ENCODE results near the gene S100A2. TPM values are rescaled to one million over a fixed set of nuclear protein-coding genes. Genes with fewer than 3 reads are reported as not detected.

Gene S100A2
- total and polyA plus RNA-seq, 3 donors from 2014 or later: 1.9 to 9.6 (median 1.9) TPM

DNA sequence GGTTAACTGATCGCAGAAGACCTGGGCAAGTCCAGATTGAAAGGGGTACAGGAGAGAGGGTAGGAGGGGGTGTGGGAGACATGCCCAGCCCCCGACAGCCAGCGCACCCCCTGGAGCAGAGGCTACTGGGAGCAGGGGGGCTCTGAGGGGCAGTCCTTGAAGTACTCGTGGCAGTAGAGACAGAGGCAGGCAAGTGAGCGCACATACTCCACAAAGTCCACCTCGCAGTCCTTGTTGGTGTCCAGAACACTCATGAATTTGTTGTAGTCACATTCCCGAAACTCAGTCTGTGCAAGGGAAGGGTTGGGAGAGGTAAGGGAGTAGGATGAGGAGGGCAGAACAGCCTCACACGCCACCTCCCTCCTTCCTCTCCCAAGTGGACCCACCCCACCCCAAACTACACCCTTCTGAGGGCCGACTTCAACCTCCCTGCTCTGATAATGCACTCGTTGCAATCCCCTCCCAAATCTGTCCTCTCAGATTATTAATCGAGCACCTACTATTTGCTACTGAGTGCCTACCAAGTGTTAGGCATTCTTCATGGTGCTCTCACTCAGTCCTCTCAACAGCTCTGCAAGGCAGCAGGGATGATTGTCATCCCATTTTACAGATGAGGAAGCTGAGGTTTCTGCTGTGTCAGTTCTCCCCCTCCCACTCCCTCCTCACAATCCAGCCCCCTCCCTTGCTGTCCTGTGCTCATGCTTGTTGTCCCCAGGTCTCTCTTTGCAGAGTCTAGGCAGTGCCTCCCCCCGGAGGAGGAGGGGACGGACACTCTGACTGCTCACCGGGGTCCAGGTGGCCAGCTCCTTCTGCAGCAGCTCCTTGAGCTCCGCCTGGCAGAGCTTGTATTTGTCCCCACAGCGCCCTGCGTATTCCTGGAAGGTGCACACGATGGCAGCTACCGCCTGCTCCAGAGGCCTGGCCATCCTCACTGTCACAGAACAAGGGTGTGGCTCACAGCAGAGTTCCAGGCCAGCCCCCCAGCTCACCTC, 17.8 kb downstream of the S100A2 start:
- TF ChIP-seq, protein P1, sequence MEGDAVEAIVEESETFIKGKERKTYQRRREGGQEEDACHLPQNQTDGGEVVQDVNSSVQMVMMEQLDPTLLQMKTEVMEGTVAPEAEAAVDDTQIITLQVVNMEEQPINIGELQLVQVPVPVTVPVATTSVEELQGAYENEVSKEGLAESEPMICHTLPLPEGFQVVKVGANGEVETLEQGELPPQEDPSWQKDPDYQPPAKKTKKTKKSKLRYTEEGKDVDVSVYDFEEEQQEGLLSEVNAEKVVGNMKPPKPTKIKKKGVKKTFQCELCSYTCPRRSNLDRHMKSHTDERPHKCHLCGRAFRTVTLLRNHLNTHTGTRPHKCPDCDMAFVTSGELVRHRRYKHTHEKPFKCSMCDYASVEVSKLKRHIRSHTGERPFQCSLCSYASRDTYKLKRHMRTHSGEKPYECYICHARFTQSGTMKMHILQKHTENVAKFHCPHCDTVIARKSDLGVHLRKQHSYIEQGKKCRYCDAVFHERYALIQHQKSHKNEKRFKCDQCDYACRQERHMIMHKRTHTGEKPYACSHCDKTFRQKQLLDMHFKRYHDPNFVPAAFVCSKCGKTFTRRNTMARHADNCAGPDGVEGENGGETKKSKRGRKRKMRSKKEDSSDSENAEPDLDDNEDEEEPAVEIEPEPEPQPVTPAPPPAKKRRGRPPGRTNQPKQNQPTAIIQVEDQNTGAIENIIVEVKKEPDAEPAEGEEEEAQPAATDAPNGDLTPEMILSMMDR (IDR thresholded peaks at IDR 0.05): no peak
- no peak for TF ChIP-seq POLR2A (IDR thresholded peaks at IDR 0.05)
- no peak overlapping the region for H3K27ac ChIP-seq
- intact Hi-C loops (cut with DNase I; ENCODE audit: low total_unique reads): no loop called here
- WGBS, 2 donors: 90 to 91% methylated on average over 17 to 19 of the region's 19 CpGs
- H3K4me3 ChIP-seq: no peak overlapping the region
- H3K36me3 ChIP-seq (ENCODE audit: low read depth, missing control alignments): no peaks in the 10 kb centered on the region
- H3K9me3 ChIP-seq: no peaks in the 10 kb centered on the region
- H3K4me1 ChIP-seq: peaks cover 25% of the 10 kb centered on the region
- no peak for DNase-seq
- H3K27me3 ChIP-seq: no peaks in the 10 kb centered on the region

DNA sequence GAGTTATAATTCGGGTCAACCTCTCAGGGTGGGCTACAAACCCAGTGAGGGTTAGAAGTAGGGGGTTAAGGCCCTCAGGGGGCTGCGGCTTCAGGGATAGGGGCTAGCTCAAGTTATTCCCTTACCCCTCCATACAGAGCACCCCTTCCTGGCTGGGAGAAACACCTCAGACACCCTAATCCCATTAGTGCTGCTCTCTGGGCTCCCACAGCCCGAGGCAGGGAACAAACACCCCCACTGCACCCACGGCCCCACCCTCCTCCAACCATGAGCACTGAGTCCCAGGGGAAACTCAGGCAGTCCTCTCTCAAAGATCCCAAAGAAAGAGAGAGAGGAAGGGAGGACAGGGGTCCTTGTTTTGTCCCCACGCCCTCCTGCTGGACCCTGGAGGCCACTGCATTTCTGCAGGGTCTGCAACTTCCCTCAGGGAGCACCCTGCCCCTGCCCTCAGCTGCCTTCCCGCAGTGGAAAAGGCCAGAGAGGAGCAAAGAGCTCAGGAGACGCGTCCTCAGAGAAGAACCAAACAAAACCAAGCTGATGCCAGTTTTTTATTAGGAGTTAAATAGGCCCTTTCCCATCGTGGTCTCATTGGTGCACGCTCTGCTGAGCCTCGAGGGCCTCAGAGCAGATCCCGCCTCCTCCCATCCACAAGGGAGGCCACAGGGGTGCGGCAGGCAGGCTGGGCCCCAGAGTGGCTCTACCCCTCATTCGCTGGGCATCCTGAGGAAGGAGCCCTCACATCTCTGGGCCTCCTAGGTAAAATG, 18.7 kb downstream of the S100A2 start:
- DNase-seq: no peak
- intact Hi-C loops (cut with DNase I; ENCODE audit: low total_unique reads): no loop called here

DNA sequence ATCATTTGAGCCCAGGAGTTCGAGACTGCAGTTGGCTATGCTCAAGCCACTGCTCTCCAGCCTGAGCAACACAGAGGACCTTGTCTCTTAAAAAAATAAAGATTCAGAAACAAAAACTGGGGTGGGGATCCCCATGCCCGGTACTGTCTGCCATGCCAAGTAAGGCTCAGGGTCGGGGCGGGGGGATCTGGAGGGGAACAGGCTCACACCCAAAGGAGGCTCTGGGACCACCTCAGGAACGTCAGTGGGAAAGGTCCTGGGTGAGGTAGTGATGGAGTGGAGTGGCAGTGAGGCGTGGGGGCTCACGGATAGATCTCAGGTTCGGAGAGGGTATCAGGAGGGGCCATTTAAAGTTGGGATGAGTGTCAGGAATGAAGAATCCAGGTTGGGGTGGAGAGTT, 19.3 kb downstream of the S100A2 start:
- intact Hi-C loops (cut with DNase I; ENCODE audit: low total_unique reads): no loop called here
- Histone ChIP-seq H3K27me3 (no peaks in the 10 kb centered on the region), H3K36me3 (ENCODE audit: low read depth, missing control alignments) (no peaks in the 10 kb centered on the region), H3K4me3 (no peak overlapping the region), H3K4me1 (peaks cover 25% of the 10 kb centered on the region), H3K27ac (peak overlapping the region in 1 of 2 donors; percentile 72), H3K9me3 (no peaks in the 10 kb centered on the region)
- no peak for TF ChIP-seq POLR2A (IDR thresholded peaks at IDR 0.05)
- TF ChIP-seq, protein P1 (IDR thresholded peaks at IDR 0.05): no peak
- 90 to 92% methylated on average over 8 of the region's 8 CpGs for WGBS, 2 donors
- no peak for DNase-seq

More for the DNA sequence above, 18.7 kb downstream of the S100A2 start:
- no peaks in the 10 kb centered on the region for H3K9me3 ChIP-seq
- no peak overlapping the region for H3K4me3 ChIP-seq
- no peak overlapping the region for H3K27ac ChIP-seq
- H3K27me3 ChIP-seq: no peaks in the 10 kb centered on the region
- no peaks in the 10 kb centered on the region for H3K36me3 ChIP-seq (ENCODE audit: low read depth, missing control alignments)
- peaks cover 25% of the 10 kb centered on the region for H3K4me1 ChIP-seq
- WGBS, 2 donors: 77 to 86% methylated on average over 11 to 14 of the region's 14 CpGs
- TF ChIP-seq POLR2A (IDR thresholded peaks at IDR 0.05): no peak
- TF ChIP-seq, protein P1 (IDR thresholded peaks at IDR 0.05): no peak

DNA sequence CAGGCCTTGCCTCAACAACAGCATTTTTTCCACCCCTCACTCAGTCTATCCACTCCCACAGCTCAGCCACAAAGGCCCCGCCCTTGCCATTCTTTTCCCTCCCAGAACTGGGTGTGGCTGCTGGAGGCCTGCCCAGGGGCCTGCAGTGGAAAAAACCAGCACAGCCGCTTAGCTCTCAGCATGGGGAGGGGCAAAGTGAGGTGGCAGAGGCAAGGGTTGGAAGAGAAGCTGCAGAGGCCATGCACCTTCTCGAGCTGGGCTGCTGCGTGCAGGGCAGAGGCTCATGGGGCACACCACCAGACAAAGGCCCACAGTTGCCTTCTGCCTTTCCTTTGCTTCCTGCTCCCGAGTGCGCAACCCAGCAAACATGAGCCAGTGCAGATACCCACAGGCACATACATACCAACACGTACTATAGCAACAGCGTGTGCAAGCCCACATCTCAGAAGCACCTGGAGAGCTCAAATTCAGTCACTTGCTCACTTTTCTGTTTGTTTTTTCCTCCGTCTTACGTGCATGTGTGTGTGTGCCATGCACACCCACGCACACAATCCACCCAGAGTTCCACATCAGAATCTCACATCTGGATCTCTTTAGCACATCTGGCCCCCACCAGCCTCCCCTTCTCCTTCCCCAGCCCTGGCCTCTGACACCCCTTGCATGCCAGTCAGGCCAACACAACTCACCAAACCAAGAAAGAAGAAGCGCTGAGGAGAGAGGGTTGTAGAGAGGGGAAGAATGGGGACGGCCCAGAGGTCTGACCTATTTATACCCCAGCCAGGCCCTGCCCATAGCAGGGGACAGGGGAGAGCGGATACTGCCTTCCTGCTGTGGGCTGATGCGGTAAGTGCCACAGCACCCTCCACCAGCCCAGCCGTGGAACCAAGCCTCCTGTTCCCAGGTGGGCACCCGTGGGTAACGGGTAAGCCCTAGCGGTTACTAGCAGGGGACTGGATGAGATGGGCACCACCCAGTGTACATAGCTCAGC, 20.3 kb downstream of the S100A2 start, which contains the start of gene S100A4:
S100A4 (minus strand) TSS at position 740 of the 989 bp plus-strand sequence. CDS start 1,012 bp downstream, outside the sequence.
- Histone ChIP-seq H3K4me3 (peak within 1 kb of the TSS; percentile 6), H3K27ac (peak within 1 kb of the TSS in 1 of 2 donors; percentile 80), H3K27me3 (no peaks in the 10 kb centered on the region), H3K4me1 (peaks cover 25% of the 10 kb centered on the region), H3K9me3 (no peaks in the 10 kb centered on the region), H3K36me3 (ENCODE audit: low read depth, missing control alignments) (no peaks in the 10 kb centered on the region)
- intact Hi-C loops (cut with DNase I; ENCODE audit: low total_unique reads): no loop called here
- 59 to 63% methylated on average over 19 of the region's 19 CpGs for WGBS, 2 donors
- peak; percentile 82 for DNase-seq
- no peak for TF ChIP-seq POLR2A (IDR thresholded peaks at IDR 0.05)
- TF ChIP-seq, protein P1 (IDR thresholded peaks at IDR 0.05): no peak

All from testis (tissue), 3 donors.